Endothelial cell (in vitro differentiated cells): Measurements from ENCODE around the gene FABP6. TPM values are rescaled to one million over a fixed set of nuclear protein-coding genes. Genes with fewer than 3 reads are reported as not detected.

Source experiments
- DNase-seq: peaks from one replicate; pipeline ENCODE4 v3.0.0; 2021; ENCODE audit warnings: low spot score
- H3K27ac Mint-ChIP-seq: one replicate; pipeline ENCODE4 v1.8.0; 2021; ENCODE audit warnings: mixed read lengths, inconsistent platforms; ENCODE audit not compliant: unreplicated experiment
- H3K27me3 Mint-ChIP-seq: one replicate; pipeline ENCODE4 v1.8.0; 2021; ENCODE audit warnings: mild to moderate bottlenecking, moderate library complexity, mixed read lengths, inconsistent platforms; ENCODE audit not compliant: unreplicated experiment
- H3K36me3 Mint-ChIP-seq: one replicate; pipeline ENCODE4 v1.8.0; 2021; ENCODE audit warnings: mild to moderate bottlenecking, low read depth, mixed read lengths, inconsistent platforms; ENCODE audit not compliant: unreplicated experiment
- H3K4me1 Mint-ChIP-seq: one replicate; pipeline ENCODE4 v1.8.0; 2021; ENCODE audit warnings: mild to moderate bottlenecking, mixed read lengths, inconsistent platforms; ENCODE audit not compliant: unreplicated experiment
- H3K4me3 Mint-ChIP-seq: one replicate; pipeline ENCODE4 v1.8.0; 2021; ENCODE audit warnings: mild to moderate bottlenecking, mixed read lengths, inconsistent platforms; ENCODE audit not compliant: unreplicated experiment
- H3K9me3 Mint-ChIP-seq: one replicate; pipeline ENCODE4 v1.8.0; 2021; ENCODE audit warnings: mixed read lengths, inconsistent platforms; ENCODE audit not compliant: unreplicated experiment
- CTCF ChIP-seq: fragments of 200-600 bp; sonication (generic); IDR thresholded peaks from one replicate; pipeline ENCODE4 v1.5.0; 2021; ENCODE audit warnings: antibody characterized with exemption; ENCODE audit not compliant: unreplicated experiment
- total RNA-seq: library from RNA; stranded (reverse); fragmentation: NEBNext Ultra II Directional; extraction: Animal tissue kit (Norgen Biotek cat#: 25700); gene quantifications from one replicate; pipeline ENCODE4 v1.2.1, GENCODE V29; 2021; ENCODE audit not compliant: unreplicated experiment

Gene FABP6
- total RNA-seq, 1 donor from 2014 or later = 1.2 TPM

- no peaks in the 10 kb centered on the region for H3K36me3 Mint-ChIP-seq
- peaks cover 4% of the 10 kb centered on the region for H3K27me3 Mint-ChIP-seq
- no peaks in the 10 kb centered on the region for H3K9me3 Mint-ChIP-seq
- TF ChIP-seq CTCF = no peak
- peaks cover 5% of the 10 kb centered on the region for H3K4me1 Mint-ChIP-seq
- H3K27ac Mint-ChIP-seq = no peak overlapping the region
- DNase-seq = no peak
- no peak overlapping the region for H3K4me3 Mint-ChIP-seq
Observed at GRCh38 chr5:160231783-160232342, 2.6 kb downstream of the FABP6 start.

- no peak overlapping the region for H3K27ac Mint-ChIP-seq
- no peak overlapping the region for H3K4me3 Mint-ChIP-seq
- peaks cover 10% of the 10 kb centered on the region for H3K27me3 Mint-ChIP-seq
- DNase-seq = no peak
- H3K9me3 Mint-ChIP-seq = no peaks in the 10 kb centered on the region
- peaks cover 7% of the 10 kb centered on the region for H3K4me1 Mint-ChIP-seq
- no peaks in the 10 kb centered on the region for H3K36me3 Mint-ChIP-seq
- no peak for TF ChIP-seq CTCF
Observed at GRCh38 chr5:160233215-160233614, 3.9 kb downstream of the FABP6 start.

GRCh38 chr5:160235731-160236130, 6.4 kb downstream of the FABP6 start:
- DNase-seq = no peak
- Mint-ChIP-seq H3K4me3 (no peak overlapping the region), H3K36me3 (no peaks in the 10 kb centered on the region), H3K4me1 (peaks cover 12% of the 10 kb centered on the region), H3K27me3 (peaks cover 20% of the 10 kb centered on the region), H3K27ac (no peak overlapping the region), H3K9me3 (no peaks in the 10 kb centered on the region)
- TF ChIP-seq CTCF = no peak

GRCh38 chr5:160237571-160238093, 8.3 kb downstream of the FABP6 start:
- Mint-ChIP-seq H3K27me3 (peaks cover 24% of the 10 kb centered on the region), H3K4me3 (peak overlapping the region; percentile 11), H3K9me3 (no peaks in the 10 kb centered on the region), H3K36me3 (no peaks in the 10 kb centered on the region), H3K4me1 (peaks cover 9% of the 10 kb centered on the region), H3K27ac (no peak overlapping the region)
- no peak for DNase-seq
- TF ChIP-seq CTCF = no peak

GRCh38 chr5:160240350-160240749, 11.0 kb downstream of the FABP6 start:
- Mint-ChIP-seq H3K4me3 (no peak overlapping the region), H3K27ac (no peak overlapping the region), H3K4me1 (peaks cover 12% of the 10 kb centered on the region), H3K9me3 (no peaks in the 10 kb centered on the region), H3K36me3 (no peaks in the 10 kb centered on the region), H3K27me3 (peaks cover 32% of the 10 kb centered on the region)
- DNase-seq = no peak
- TF ChIP-seq CTCF = no peak
